ENCODE data around the gene GTSE1.

The GTSE1 gene

DNA sequence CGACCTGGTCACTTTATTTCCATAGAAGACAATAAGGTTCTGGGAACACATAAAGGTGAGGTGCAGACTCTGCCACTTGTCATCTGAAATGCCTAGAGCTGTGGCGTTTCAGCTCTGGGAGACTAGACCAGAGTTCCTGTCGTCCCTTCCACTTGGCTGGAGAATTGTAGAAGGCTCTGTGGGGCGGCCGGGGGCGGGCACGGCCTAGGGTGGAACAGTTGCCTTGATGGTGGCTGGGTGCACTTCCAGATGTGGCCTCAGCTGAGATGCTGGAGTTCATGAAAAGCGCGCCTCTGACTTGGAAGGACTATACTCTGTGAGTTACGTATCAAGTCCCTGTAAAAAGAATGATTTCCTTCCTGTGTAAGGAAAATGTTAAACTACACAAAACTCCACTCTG, 55.6 kb downstream of the GTSE1 start:
- no peak for DNase-seq (ENCODE audit: low read depth in 2 of 3, low spot score in 1 of 3)

DNA sequence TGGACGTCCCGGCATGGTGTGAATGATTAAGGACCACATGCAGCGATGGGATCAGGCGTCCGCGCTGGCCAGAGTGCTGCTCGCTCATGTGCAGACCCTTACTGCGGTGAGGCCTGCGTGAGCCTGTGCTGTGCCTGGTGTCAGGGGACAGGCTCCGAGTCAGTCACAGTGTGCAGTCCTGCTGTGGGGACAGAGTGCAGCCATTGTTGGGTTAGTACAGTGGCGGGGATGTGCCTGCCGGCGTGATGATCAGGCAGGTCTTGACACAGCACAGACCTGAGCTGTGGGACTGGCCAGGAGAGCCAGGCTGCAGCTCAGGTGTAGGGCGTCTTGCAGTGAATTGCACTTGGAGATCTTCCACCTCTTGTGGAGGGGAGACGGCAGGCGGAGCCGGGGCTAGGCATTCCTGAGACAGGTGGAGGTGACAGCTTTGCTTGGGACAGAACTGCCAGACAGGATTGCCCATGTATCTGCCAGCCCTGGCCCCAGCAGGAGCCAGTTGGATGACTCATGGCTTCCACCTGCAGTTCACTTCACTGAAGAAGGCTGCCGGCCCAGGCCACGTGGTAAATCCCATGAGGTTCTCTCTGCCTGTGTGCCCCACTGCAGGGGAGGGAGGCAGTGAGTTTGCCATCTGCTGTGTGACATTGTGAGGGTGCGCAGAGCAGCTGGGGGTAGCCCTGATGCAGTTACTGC, 56.2 kb downstream of the GTSE1 start:
- DNase-seq (ENCODE audit: low read depth in 2 of 3, low spot score in 1 of 3) = no peak

DNA sequence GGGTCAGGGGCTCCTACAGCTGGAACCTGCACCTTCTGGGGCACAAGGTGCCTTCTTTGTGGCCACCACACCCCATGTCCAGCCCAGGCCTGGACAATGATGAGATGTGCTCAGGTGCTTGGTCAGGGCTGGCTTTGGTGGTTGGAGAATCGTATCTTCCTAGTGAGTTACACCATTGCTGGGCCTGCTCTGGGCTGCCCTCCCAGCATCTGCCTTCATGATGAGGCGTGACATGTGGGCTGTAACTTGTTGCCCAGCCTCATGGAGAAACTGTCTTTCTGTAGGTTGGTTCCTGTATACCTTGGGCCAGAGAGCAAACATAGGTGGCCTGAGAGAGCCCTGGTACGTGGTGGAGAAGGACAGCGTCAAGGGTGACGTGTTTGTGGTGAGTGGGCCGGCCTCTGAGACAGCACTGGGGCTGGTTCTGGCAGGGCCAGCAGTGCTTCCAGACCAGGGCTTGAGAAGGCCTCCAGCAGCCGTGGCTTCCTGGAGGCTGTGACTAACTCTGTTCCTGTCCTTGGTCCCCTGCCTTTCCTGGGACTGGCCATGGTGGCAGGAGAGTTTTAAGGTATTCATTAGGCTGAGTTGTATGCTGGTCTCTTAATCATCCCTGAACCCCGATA, 56.9 kb downstream of the GTSE1 start:
- DNase-seq (ENCODE audit: low read depth in 2 of 3, low spot score in 1 of 3) = no peak

DNA sequence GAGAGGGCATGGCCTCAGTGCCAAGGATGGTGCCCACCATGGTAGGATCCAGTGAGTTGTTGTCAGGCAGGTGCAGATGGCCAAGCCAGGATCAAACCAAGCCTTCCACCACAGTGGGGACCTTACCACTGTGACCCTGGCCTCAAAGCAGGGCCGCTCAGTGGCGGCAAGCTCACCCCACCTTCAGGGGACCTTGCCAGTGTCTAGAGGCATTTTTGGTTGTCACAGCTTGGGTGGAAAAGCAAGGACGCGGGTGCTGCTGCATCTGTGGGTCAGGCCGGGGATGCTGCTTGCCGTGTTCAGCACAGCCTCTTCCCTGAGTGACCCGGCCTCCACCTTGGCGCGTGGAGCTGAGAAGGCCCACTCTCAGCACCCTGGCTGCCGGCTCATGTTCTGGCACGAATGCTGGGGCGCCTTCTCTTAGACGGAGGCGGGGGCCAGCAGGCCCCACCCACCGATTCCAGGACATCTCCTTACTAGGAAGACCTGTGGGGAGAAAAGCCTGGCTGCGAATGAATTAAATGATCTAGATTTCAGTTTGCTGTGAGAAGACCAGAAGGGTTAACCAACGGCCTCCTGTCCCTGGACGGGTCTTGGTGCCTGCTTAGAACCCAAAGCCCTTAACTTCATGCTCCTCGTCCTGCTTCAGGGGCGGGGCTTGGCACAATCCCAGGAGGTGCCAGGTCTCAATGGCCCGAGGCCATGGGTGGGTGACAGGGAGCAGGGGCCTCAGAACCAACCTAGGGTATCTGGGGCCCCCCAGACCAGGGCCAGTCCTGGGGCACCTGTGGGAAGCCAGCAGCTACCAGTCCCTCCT, 57.7 kb downstream of the GTSE1 start:
- no peak for DNase-seq (ENCODE audit: low read depth in 2 of 3, low spot score in 1 of 3)

DNA sequence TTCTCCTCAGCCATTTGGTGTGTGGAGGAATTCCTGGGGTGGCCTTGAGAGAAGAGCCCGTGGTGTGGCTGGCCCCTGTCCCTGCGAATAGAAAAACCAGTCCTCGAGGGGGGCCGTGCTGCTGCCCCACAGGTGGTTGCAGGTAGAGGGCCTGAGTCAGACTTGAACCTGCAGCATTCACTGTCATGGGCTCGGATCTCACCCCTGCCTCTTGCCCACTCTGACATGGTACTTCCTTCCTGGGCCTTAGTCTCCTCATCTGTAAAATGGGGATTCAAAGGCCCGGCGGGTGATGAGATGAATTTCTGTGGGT, 58.3 kb downstream of the GTSE1 start:
- no peak for DNase-seq (ENCODE audit: low read depth in 2 of 3, low spot score in 1 of 3)

DNA sequence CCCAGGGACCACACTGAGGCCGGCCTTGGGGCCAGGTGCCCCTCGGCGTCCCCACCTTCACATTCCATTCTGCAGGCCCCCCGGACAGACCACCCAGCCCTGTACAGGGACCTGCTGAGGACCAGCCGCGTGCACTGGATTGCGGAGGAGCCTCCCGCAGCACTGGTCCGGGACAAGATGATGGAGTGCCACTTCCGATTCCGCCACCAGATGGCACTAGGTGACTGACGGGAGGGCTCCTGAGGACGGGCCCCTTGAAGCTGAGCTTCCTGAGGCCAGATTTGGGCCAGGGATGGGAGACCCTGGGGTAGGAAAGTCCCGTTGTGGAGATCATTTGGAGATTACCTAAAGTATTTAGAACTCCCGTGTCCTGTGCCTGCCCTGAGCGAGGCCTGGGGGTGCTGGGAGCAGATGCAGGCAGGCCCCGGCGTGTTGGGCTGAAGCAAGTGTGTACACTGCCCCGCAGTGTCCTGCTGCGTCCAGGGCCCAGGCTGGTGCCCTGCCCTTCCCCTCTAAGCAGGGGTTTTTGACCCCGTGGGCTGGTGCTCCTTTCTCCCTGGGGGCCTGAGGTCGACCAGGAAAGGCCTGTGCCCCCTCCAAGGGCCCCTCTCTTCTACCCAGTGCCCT, 58.8 kb downstream of the GTSE1 start:
- peak; percentile 27 to 54 (median 47) for DNase-seq (ENCODE audit: low read depth in 2 of 3, low spot score in 1 of 3)

DNA sequence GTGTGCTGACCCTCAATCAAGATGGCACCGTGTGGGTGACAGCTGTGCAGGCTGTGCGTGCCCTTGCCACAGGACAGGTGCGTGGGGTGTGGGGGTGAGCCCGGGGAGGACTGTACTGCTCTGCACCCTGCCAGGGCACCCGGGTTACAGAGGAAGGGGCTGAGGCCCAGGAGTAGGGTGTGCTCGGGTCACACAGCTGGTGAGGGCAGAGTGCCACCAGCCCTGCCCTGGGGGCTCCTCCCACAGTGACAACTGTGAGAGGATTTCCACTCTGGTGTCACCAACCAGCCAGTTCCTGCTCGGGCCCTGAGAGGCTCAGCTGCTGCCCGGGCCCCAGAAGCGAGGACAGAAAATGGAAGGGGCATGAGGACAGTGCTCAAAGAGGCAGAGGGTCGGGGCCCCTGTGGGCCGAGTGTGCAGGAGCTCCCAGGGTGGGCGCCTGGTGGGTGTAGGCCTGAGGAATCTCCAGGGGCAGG, 59.4 kb downstream of the GTSE1 start:
- no peak for DNase-seq (ENCODE audit: low read depth in 2 of 3, low spot score in 1 of 3)

DNA sequence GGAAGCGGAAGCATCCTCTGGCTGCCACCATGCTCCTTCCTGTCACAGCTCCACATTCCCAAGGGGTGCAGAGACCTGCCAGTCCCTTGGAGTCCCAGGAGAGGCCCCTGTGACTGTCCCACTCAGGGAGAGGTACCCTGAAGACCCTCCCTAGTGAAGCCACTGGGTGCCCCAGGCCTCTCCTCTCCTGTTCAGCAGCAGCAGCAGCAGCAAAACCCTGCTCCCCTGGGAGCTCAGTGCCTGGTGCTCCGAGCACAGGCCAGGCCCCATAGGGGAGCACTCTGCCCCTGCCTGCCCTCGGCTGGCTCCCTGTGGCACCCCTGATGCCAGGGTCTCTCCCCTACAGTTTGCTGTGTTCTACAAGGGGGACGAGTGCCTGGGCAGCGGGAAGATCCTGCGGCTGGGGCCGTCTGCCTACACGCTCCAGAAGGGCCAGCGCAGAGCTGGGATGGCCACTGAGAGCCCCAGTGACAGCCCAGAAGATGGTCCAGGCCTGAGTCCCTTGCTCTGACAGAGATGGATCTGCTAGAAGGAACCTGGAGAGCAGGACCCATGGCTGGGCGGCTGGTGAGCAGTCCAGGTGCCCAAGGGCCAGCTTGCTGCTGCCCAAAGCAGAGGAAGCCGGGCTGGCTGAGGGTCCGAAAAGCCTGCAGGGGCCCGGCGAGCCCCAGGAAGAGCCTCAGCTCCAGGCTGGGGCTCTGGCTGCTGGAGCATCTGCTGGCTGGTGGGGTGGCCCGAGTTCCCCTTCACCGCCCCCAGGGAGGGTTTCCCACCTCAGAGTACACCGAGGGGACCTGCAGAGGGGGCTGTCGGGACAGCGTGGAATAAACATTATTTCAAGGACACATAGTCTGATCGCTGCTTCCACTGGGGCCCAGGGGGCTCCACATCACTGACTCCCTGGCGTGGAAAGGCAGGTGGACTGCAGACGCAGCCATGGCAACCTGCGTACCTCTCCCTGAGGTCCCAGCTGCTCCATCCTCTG, 60.1 kb downstream of the GTSE1 start:
- no peak for DNase-seq (ENCODE audit: low read depth in 2 of 3, low spot score in 1 of 3)

DNA sequence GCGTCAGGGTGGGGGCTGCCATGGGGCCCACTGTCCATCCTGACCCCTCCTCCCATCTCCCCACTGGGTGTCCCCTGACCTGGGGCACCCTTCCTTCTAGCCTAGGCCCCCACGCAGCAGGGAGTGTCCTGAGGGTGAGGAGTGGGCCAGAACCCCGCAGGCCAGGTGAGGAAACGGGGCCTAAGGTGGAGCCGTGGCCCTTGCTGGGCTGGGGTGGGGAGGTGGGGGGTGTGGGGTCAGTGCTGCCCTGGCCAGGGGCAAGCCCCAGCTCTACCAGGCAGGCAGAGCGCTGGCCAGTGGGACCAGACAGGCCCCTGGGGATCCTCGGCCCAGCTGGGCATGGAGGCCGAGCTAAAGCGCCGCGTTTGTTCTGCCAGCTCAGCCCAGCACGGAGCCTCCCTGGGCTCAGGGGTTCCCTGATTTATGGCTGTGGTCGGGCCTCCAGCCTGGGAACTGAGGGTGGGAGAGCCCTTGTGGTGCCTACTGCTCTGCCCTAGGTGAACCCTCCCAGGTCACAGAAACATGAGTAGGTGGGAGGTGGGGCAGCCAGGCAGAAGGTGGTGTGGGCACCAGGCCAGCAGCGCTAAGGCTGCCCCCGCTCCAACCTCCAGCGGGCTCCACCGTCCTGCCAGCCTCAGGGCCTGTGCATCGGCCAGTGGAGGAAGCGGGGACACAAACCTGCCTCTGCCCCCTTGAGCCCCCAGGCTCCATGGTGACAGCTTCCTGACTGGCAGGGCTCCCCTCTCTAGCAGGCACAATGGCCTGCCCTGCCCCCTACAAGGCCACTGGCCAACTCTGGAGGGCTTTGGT, 61.2 kb downstream of the GTSE1 start:
- DNase-seq (ENCODE audit: low read depth in 2 of 3, low spot score in 1 of 3) = no peak

DNA sequence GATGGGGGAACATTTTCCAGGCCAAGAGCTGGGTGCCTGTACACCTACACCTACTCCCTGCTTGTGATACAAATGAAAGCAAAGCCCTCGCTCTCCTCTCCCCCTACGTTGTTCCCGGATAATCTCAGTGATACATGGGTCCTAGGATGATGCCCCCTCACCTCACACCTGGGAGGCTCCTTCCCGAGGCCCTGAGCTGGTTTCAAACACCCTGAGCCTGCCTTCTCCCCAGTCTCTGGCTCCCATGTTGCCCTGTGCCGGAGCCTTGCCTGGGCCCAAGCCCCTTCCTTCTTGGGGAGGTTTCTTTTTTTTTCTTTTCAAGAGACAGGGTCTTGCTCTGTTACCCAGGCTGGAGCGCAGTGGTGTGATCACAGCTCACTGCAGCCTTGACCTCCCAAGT, 62.1 kb downstream of the GTSE1 start:
- no peak for DNase-seq (ENCODE audit: low read depth in 2 of 3, low spot score in 1 of 3)

DNA sequence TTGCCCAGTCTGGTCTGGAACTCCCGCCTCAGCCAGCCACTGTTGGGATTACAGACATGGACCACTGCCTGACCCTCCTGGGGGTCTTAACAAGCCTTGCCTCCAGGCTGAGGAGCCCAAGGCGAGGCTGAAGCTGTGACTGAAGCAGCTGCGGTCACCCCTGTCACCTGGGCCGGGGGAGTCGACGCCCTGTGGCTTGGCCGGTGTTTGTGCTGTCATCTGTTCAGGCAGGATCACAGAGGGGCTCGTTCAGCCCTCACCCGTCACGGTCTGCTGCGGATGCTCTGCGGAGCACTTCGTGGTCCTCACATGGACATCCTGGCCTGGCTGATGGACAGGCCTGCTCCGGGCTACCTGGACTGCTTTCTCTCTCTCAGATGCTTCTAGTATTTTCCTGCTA, 62.7 kb downstream of the GTSE1 start:
- no peak for DNase-seq (ENCODE audit: low read depth in 2 of 3, low spot score in 1 of 3)

DNA sequence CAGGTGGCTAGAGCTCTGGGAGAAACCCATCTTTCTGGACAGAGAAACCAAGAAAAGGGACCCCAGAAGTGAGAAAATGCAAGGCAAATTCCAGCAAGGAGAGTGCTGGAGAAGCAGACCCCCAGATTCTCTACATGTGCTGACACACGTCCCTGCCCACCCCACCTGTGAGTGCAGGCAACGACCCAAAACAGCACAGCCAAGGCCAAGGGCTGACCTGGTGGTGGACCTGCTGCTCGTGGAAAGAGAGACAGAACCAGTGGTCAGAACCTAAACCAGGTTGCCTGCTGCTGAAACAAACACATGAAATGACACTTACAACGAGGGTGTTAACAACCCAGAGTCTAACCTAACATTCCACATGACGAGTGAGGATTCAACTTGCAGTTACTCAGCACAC, 63.4 kb downstream of the GTSE1 start:
- DNase-seq (ENCODE audit: low read depth in 2 of 3, low spot score in 1 of 3) = no peak

DNA sequence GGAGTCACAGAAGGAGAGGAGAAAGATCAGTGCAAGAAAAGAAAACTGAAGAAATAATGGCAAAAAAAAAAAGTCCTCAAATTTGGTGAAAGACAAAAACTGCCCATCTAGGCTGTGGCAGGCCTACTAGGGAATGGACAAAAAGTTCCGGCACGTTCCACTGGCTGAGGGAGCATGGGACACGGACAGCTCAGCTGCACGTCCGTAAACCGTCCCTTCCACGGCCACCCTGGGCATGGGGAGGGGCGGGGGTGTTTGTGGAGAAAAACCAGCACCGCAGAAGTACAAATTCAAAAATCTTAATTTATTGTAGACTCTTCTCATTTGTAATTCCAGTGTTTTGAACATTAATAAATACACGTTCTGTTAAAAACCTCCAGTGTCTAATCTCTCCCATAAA, 64.2 kb downstream of the GTSE1 start:
- no peak for DNase-seq (ENCODE audit: low read depth in 2 of 3, low spot score in 1 of 3)

DNA sequence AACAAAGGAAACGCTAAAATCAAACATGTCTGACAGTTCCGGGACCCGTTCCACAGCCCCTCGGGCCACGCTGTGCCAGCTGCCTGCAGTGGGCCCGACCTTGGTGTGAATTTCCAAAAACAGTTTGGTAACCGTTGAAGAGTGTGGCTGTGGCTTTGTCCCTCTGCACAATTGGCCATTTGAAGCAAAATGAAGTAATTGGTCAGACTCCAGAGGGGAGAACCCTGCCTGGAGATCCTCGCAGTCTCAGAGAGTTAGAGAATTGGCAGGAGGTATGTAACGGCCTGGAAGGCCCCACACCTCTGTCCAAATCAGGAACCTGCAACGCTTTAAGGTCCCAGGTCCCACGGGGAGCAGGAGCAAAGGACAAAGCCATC, 65.1 kb downstream of the GTSE1 start:
- no peak for DNase-seq (ENCODE audit: low read depth in 2 of 3, low spot score in 1 of 3)

DNA sequence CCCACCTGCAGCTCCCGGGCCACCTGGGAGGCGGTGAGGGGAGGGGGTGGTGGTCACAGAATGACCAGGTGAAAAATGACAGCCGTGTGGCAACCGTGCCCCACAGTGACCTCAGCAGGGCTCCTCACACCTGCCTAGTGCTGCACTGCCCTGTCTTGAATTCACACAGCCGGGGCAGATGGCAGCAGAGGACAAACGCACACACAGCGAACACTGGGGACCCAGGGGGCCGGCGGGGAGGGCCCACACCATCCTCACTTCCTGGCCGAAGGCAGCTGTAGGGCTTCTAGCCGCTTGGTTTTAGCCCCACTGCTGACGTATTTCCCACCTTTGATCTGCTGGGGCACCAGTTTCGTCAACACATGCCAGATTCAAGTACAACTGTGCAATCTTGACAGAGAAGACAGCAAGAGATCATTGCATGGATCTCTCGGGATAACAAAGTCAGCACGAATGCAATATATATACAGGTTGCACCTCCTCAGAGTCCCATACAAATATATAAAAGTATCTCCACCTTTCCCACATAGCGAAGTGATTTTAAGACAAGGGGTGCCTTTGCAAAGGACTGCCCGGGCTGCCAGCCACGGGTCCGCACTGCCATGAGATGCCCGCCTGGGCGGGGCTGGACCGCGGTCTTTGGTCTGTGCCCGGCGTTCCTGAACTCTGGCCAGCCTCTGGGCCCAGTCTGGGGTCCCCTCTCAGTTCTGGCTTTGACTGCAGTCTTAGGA, 65.7 kb downstream of the GTSE1 start:
- no peak for DNase-seq (ENCODE audit: low read depth in 2 of 3, low spot score in 1 of 3)

DNA sequence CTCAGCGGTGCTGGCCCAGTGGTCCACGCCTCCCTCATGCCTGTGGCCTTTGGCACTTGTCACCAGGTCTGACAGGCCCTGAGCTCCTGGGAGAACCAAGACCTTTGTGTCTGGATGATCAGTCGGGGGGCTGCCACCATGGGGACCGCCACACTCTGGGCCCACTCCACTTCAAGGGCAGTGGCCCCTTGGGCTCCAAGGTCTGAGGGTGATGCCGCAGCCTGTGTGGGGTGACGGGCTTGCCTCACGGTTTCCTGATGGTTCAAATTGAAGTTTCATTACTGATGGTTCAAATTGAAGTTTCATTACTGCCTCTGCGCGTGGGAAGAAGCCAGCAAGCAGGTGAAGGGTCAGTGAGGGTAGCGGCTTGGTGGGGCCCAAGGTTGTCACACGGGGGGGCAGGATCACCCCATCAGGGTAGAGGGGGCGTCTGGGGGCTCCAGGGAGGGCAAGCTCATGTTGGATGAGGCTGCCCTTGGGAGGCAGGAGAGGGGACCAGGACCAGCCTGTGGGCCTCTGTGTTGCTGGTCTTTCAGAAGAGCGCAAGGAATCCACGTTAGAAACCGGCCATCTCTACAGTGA, 66.4 kb downstream of the GTSE1 start:
- DNase-seq (ENCODE audit: low read depth in 2 of 3, low spot score in 1 of 3) = no peak

DNA sequence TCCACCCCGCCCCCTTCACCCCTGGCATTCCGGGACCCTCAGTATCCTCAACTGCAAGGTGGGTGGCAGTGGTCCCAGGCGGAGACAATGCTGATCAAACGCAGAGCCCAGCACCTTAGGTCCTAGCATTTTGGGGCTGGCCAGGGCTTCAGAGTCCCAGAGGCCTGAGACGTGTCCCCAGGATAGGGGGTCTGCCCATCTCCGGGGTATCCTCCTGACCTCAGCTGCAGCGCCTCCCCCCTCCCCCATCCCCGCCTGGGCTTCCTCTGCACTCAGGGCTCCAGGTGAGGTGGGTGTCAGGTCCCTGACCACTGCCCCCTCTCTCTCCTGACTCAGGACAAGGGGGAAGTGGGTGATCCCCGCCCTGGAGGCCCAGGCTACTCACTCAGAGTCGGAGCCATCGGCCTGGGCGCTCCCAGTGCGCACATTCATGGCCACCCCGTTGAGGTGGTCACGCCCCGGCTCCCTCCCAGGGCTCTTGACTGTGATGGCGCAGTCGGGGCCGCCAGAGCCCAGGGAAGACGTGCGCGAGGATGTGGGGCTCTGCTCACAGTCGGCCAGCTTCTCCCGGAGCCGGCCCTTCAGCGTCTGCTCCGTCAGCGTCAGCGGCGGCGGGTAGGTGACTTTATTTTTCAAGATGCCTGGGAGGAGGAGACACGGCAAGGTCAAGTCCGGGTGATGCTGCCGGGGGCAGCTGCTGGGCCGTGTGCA, 67.1 kb downstream of the GTSE1 start:
- no peak for DNase-seq (ENCODE audit: low read depth in 2 of 3, low spot score in 1 of 3)
